Spleen (tissue), 7 donors: ENCODE results near the gene PHIP.

Experiments used
- CTCF ChIP-seq, 11 experiments: fragments of 200-600 bp in 7 of 11; fragments of 450-650 bp in 4 of 11; sonication (generic) in 4 of 11; IDR thresholded peaks in 8 of 11; conservative IDR thresholded peaks in 3 of 11; 1 replicate in 7 of 11; 2 replicates in 4 of 11; pipeline versions ENCODE4 v1.4.0 to v1.8.0; 2016 to 2021; ENCODE audit warnings: antibody characterized with exemption in 11 of 11, inconsistent platforms in 4 of 11, mild to moderate bottlenecking in 1 of 11
- POLR2A ChIP-seq, 3 donors: fragments of 450-650 bp; IDR thresholded peaks; one replicate each; pipeline ENCODE4 v1.5.1; 2017; ENCODE audit warnings: antibody characterized with exemption in 3 of 3, mild to moderate bottlenecking in 1 of 3
- POLR2AphosphoS5 ChIP-seq, 3 donors: sonication (generic); formaldehyde crosslinking; IDR thresholded peaks; one replicate each; pipeline ENCODE4 v1.5.1; 2017; ENCODE audit warnings: antibody characterized with exemption in 3 of 3
- donor health status: DM: no; HTN: no; CAD: no; lungs with moderate emphysema.
- donor health status: DM: no; HTN: no; CAD: no.
- donor health status: DM: no; HTN: no; CAD: no.

GRCh38 chr6:79065232-79065631 is 12.8 kb downstream of the PHIP start:
- TF ChIP-seq CTCF (IDR thresholded peaks at IDR 0.05 in 8 of 11, conservative IDR thresholded peaks at IDR 0.05 in 3 of 11) (no peak), POLR2A (IDR thresholded peaks at IDR 0.05) (no peak), POLR2AphosphoS5 (IDR thresholded peaks at IDR 0.05) (no peak)
